SK-N-SH treated with all-trans-retinoic acid at 6 μM for 48 hours (cell line): ENCODE measurements around the gene IL17B.

Experiments
- ARNTL ChIP-seq: fragments of 450-650 bp; formaldehyde crosslinking; IDR thresholded peaks from 2 replicates; pipeline ENCODE4 v1.5.0; 2020; ENCODE audit warnings: low read depth, mild to moderate bottlenecking, moderate library complexity, borderline replicate concordance
- CREB5 ChIP-seq: fragments of 250-450 bp; sonication (Bioruptor Pico); IDR thresholded peaks from 2 replicates; pipeline ENCODE4 v1.5.1; 2020; ENCODE audit warnings: low read depth, mild to moderate bottlenecking, moderate library complexity
- GLIS3 ChIP-seq: fragments of 250-450 bp; sonication (Bioruptor Pico); IDR thresholded peaks from 2 replicates; pipeline ENCODE4 v1.5.0; 2020; ENCODE audit warnings: mild to moderate bottlenecking, moderate library complexity
- SNAI2 ChIP-seq: fragments of 250-450 bp; sonication (Bioruptor Pico); IDR thresholded peaks from 2 replicates; pipeline ENCODE4 v1.5.0; 2020; ENCODE audit warnings: mild to moderate bottlenecking, moderate library complexity
- TOX ChIP-seq: fragments of 250-450 bp; sonication (Bioruptor Pico); IDR thresholded peaks from 2 replicates; pipeline ENCODE4 v1.8.0; 2021; ENCODE audit warnings: mild to moderate bottlenecking, moderate library complexity, borderline replicate concordance
- ZFP3 ChIP-seq: fragments of 250-450 bp; sonication (Bioruptor Pico); IDR thresholded peaks from 2 replicates; pipeline ENCODE4 v1.5.0; 2020; ENCODE audit warnings: mild to moderate bottlenecking, moderate library complexity

GRCh38 chr5:149381986-149382338 is 2.9 kb upstream of the IL17B start:
- TF ChIP-seq ZFP3: no peak
- TF ChIP-seq CREB5 (CRISPR knock-in tag): no peak
- TF ChIP-seq TOX: no peak
- TF ChIP-seq GLIS3 (CRISPR knock-in tag): no peak
- TF ChIP-seq ARNTL (CRISPR knock-in tag): no peak
- no peak for TF ChIP-seq SNAI2 (CRISPR knock-in tag)
